OCI-LY1 (cell line): ENCODE data around the gene CCHCR1.

Source experiments
- H2AFZ ChIP-seq: fragments of 200-600 bp; sonication (generic), shearing (Covaris generic); 2 replicates; pipeline ENCODE4 v1.6.0; 2014; ENCODE audit warnings: antibody characterized with exemption, mild to moderate bottlenecking, low read length
- H3F3A ChIP-seq: fragments of 200-600 bp; sonication (generic), shearing (Covaris generic); 2 replicates; pipeline ENCODE4 v1.6.0; 2014; ENCODE audit warnings: mild to moderate bottlenecking, antibody characterized with exemption, low read length, moderate library complexity; ENCODE audit not compliant: insufficient read depth
- H3K27ac ChIP-seq: fragments of 200-600 bp; sonication (generic); 2 replicates; pipeline ENCODE4 v1.5.1; 2014; ENCODE audit warnings: low read length, mixed run types, mild to moderate bottlenecking, low read depth; ENCODE audit not compliant: poor library complexity, severe bottlenecking
- H3K27me3 ChIP-seq: fragments of 200-600 bp; sonication (generic); 2 replicates; pipeline ENCODE4 v1.6.0; 2014; ENCODE audit warnings: antibody characterized with exemption, mild to moderate bottlenecking, low read length, moderate library complexity; ENCODE audit not compliant: insufficient read depth
- H3K36me3 ChIP-seq: fragments of 200-600 bp; sonication (generic); 2 replicates; pipeline ENCODE4 v1.6.1; 2014; ENCODE audit warnings: mild to moderate bottlenecking, antibody characterized with exemption, low read length, moderate library complexity, mixed read lengths; ENCODE audit not compliant: insufficient read depth
- H3K4me1 ChIP-seq: fragments of 200-600 bp; sonication (generic); 2 replicates; pipeline ENCODE4 v1.5.1; 2014; ENCODE audit warnings: mild to moderate bottlenecking, low read length, moderate library complexity; ENCODE audit not compliant: insufficient read depth, severe bottlenecking
- H3K4me2 ChIP-seq: fragments of 200-600 bp; sonication (generic), shearing (Covaris generic); 2 replicates; pipeline ENCODE4 v1.6.1; 2014; ENCODE audit warnings: low read length
- H3K4me3 ChIP-seq: fragments of 200-600 bp; sonication (generic); 2 replicates; pipeline ENCODE4 v1.5.1; 2014; ENCODE audit warnings: low read length, low read depth, mild to moderate bottlenecking, mixed read lengths; ENCODE audit not compliant: poor library complexity, severe bottlenecking
- H3K79me2 ChIP-seq: fragments of 200-600 bp; shearing (Covaris generic); 2 replicates; pipeline ENCODE4 v1.6.1; 2016; ENCODE audit warnings: mixed run types, low read length, mixed read lengths; ENCODE audit not compliant: insufficient read depth
- H3K9ac ChIP-seq: fragments of 200-600 bp; sonication (generic), shearing (Covaris generic); 2 replicates; pipeline ENCODE4 v1.6.1; 2014; ENCODE audit warnings: mild to moderate bottlenecking, low read length, mixed read lengths
- H3K9me2 ChIP-seq: fragments of 200-600 bp; sonication (generic), shearing (Covaris generic); 2 replicates; pipeline ENCODE4 v1.6.1; 2014; ENCODE audit warnings: low read depth, mild to moderate bottlenecking, low read length, mixed read lengths
- H3K9me3 ChIP-seq: fragments of 200-600 bp; shearing (Covaris generic); 2 replicates; pipeline ENCODE4 v1.6.1; 2014; ENCODE audit warnings: low read length, mixed read lengths
- H4K20me1 ChIP-seq: fragments of 200-600 bp; sonication (generic), shearing (Covaris generic); 2 replicates; pipeline ENCODE4 v1.6.0; 2016; ENCODE audit warnings: mild to moderate bottlenecking, low read length; ENCODE audit not compliant: insufficient read depth
- CTCF ChIP-seq: fragments of 200-600 bp; sonication (generic), shearing (Covaris generic); IDR thresholded peaks from 2 replicates; pipeline ENCODE4 v1.5.1; 2017; ENCODE audit warnings: mild to moderate bottlenecking, antibody characterized with exemption, low read length, moderate library complexity, mixed read lengths
- EZH2 ChIP-seq: fragments of 200-600 bp; sonication (generic), shearing (Covaris generic); IDR thresholded peaks from 2 replicates; pipeline ENCODE4 v1.8.0; 2017; ENCODE audit warnings: borderline replicate concordance, mixed run types, mild to moderate bottlenecking, antibody characterized with exemption, low read length, moderate library complexity, mixed read lengths

CCHCR1 gene

GRCh38 chr6:31143148-31143547 is 14.5 kb downstream of the CCHCR1 start:
- H3K9me3 ChIP-seq = no peaks in the 10 kb centered on the region
- no peaks in the 10 kb centered on the region for H4K20me1 ChIP-seq
- TF ChIP-seq EZH2 (no peak), CTCF (no peak)
- no peak overlapping the region for H3K9ac ChIP-seq
- H2AFZ ChIP-seq = no peak overlapping the region
- H3K4me3 ChIP-seq = no peak overlapping the region
- H3K36me3 ChIP-seq = peaks cover 32% of the 10 kb centered on the region
- no peaks in the 10 kb centered on the region for H3K4me1 ChIP-seq
- no peaks in the 10 kb centered on the region for H3K9me2 ChIP-seq
- no peaks in the 10 kb centered on the region for H3F3A ChIP-seq
- no peak overlapping the region for H3K27ac ChIP-seq
- H3K27me3 ChIP-seq = no peaks in the 10 kb centered on the region
- H3K79me2 ChIP-seq = no peaks in the 10 kb centered on the region
- no peak overlapping the region for H3K4me2 ChIP-seq

GRCh38 chr6:31142361-31142761 is 15.2 kb downstream of the CCHCR1 start:
- Histone ChIP-seq H3K9ac (no peak overlapping the region), H3F3A (no peaks in the 10 kb centered on the region), H3K36me3 (peaks cover 32% of the 10 kb centered on the region), H3K4me2 (no peak overlapping the region), H3K4me1 (peaks cover 7% of the 10 kb centered on the region), H2AFZ (no peak overlapping the region), H3K27ac (no peak overlapping the region), H3K9me3 (no peaks in the 10 kb centered on the region), H4K20me1 (no peaks in the 10 kb centered on the region), H3K4me3 (no peak overlapping the region), H3K27me3 (no peaks in the 10 kb centered on the region), H3K79me2 (no peaks in the 10 kb centered on the region), H3K9me2 (no peaks in the 10 kb centered on the region)
- TF ChIP-seq CTCF (no peak), EZH2 (no peak)

GRCh38 chr6:31140643-31141042 is 17.0 kb downstream of the CCHCR1 start:
- TF ChIP-seq CTCF (no peak), EZH2 (no peak)
- no peak overlapping the region for H3K9ac ChIP-seq
- H3K4me2 ChIP-seq = no peak overlapping the region

More at GRCh38 chr6:31140643-31141042, 17.0 kb downstream of the CCHCR1 start:
- Histone ChIP-seq H3K4me3 (no peak overlapping the region), H3K4me1 (peaks cover 7% of the 10 kb centered on the region), H3K27me3 (no peaks in the 10 kb centered on the region), H3K9me2 (no peaks in the 10 kb centered on the region), H3K79me2 (no peaks in the 10 kb centered on the region), H3K36me3 (peaks cover 26% of the 10 kb centered on the region), H3K27ac (no peak overlapping the region), H4K20me1 (no peaks in the 10 kb centered on the region), H2AFZ (no peak overlapping the region), H3F3A (no peaks in the 10 kb centered on the region), H3K9me3 (no peaks in the 10 kb centered on the region)
